WTC11 (cell line): ENCODE results near the gene HELLS. TPM values are rescaled to one million over a fixed set of nuclear protein-coding genes. Genes with fewer than 3 reads are reported as not detected.
A peak's percentile ranks its signal among the peaks of the same experiment; 100 is the strongest.

ENCODE experiments used
- ATAC-seq: fragments of 200-7000 bp; cut with Tn5 transposase; 2 replicates; pipeline ENCODE4 v1.10.0; 2021; ENCODE audit warnings: mild to moderate bottlenecking, moderate library complexity
- CTCF ChIA-PET: fragments of 300-600 bp; sonication (Branson Sonifier 250); formaldehyde crosslinking; loops from one replicate; lab custom pipeline; 2021; ENCODE audit warnings: antibody characterized with exemption; lab: Charles Lee
- POLR2A ChIA-PET: fragments of 350-600 bp; sonication (Branson Sonifier 250); formaldehyde crosslinking; loops from one replicate; lab custom pipeline; 2021; ENCODE audit warnings: antibody characterized with exemption; lab: Charles Lee
- DNase-seq: peaks from one replicate; pipeline ENCODE4 v3.0.0; 2021; ENCODE audit warnings: low spot score
- H3K27ac Mint-ChIP-seq: 2 replicates; pipeline ENCODE4 v1.8.0; 2021; ENCODE audit warnings: mixed read lengths
- H3K27me3 Mint-ChIP-seq: 2 replicates; pipeline ENCODE4 v1.8.0; 2021; ENCODE audit warnings: low read depth, mild to moderate bottlenecking, moderate library complexity, mixed read lengths
- H3K36me3 Mint-ChIP-seq: 2 replicates; pipeline ENCODE4 v1.8.0; 2021; ENCODE audit warnings: mixed read lengths
- H3K4me1 Mint-ChIP-seq: 2 replicates; pipeline ENCODE4 v1.8.0; 2022; ENCODE audit warnings: mixed read lengths
- H3K4me3 Mint-ChIP-seq: 2 replicates; pipeline ENCODE4 v1.8.0; 2021; ENCODE audit warnings: mild to moderate bottlenecking, moderate library complexity, mixed read lengths
- H3K9me3 Mint-ChIP-seq: 2 replicates; pipeline ENCODE4 v1.8.0; 2021; ENCODE audit warnings: mixed read lengths
- E2F1 ChIP-seq: sonication (generic); formaldehyde crosslinking; IDR thresholded peaks from 2 replicates; pipeline ENCODE4 v1.8.0; 2022; ENCODE audit warnings: mild to moderate bottlenecking, missing genetic modification reagents
- E2F4 ChIP-seq: sonication (generic); formaldehyde crosslinking; IDR thresholded peaks from 2 replicates; pipeline ENCODE4 v1.8.1; 2022; ENCODE audit warnings: low read depth, mild to moderate bottlenecking, moderate library complexity, missing genetic modification reagents, borderline replicate concordance
- EMX1 ChIP-seq: fragments of 250-450 bp; sonication (Bioruptor Pico); IDR thresholded peaks from 2 replicates; pipeline ENCODE4 v1.8.0; 2021; ENCODE audit warnings: mild to moderate bottlenecking
- FOXK1 ChIP-seq: sonication (generic); formaldehyde crosslinking; IDR thresholded peaks from 2 replicates; pipeline ENCODE4 v1.8.0; 2022; ENCODE audit warnings: mild to moderate bottlenecking, moderate library complexity, missing genetic modification reagents
- FOXP1 ChIP-seq: sonication (generic); formaldehyde crosslinking; IDR thresholded peaks from 2 replicates; pipeline ENCODE4 v1.8.0; 2022; ENCODE audit warnings: missing genetic modification reagents, mild to moderate bottlenecking, moderate library complexity, borderline replicate concordance
- HMGXB4 ChIP-seq: sonication (generic); formaldehyde crosslinking; IDR thresholded peaks from 2 replicates; pipeline ENCODE4 v1.8.1; 2023; ENCODE audit warnings: mild to moderate bottlenecking, moderate library complexity, missing genetic modification reagents
- IRF2 ChIP-seq: sonication (generic); formaldehyde crosslinking; IDR thresholded peaks from 2 replicates; pipeline ENCODE4 v1.8.0; 2022; ENCODE audit warnings: low read depth, missing genetic modification reagents, borderline replicate concordance
- MYBL2 ChIP-seq: sonication (generic); formaldehyde crosslinking; IDR thresholded peaks from 2 replicates; pipeline ENCODE4 v1.8.1; 2023; ENCODE audit warnings: mild to moderate bottlenecking, moderate library complexity, missing genetic modification reagents
- NFATC4 ChIP-seq: fragments of 250-450 bp; sonication (Bioruptor Pico); IDR thresholded peaks from 2 replicates; pipeline ENCODE4 v1.9.0; 2021; ENCODE audit warnings: mild to moderate bottlenecking
- NFE2L1 ChIP-seq: sonication (generic); formaldehyde crosslinking; IDR thresholded peaks from 2 replicates; pipeline ENCODE4 v1.8.1; 2023; ENCODE audit warnings: missing genetic modification reagents
- NFYB ChIP-seq: sonication (generic); formaldehyde crosslinking; conservative IDR thresholded peaks from 2 replicates; pipeline ENCODE4 v1.8.0; 2022; ENCODE audit warnings: low read depth, missing genetic modification reagents
- PRRX2 ChIP-seq: fragments of 250-450 bp; sonication (Bioruptor Pico); IDR thresholded peaks from 2 replicates; pipeline ENCODE4 v1.8.0; 2021; ENCODE audit warnings: mild to moderate bottlenecking
- SMAD4 ChIP-seq: sonication (generic); formaldehyde crosslinking; IDR thresholded peaks from 2 replicates; pipeline ENCODE4 v1.8.0; 2022; ENCODE audit warnings: mild to moderate bottlenecking, missing genetic modification reagents
- STAT6 ChIP-seq: sonication (generic); formaldehyde crosslinking; conservative IDR thresholded peaks from 2 replicates; pipeline ENCODE4 v1.8.1; 2023; ENCODE audit warnings: mild to moderate bottlenecking, low read depth, missing genetic modification reagents, moderate library complexity
- TP53 ChIP-seq: sonication (generic); formaldehyde crosslinking; IDR thresholded peaks from 2 replicates; pipeline ENCODE4 v1.8.1; 2023; ENCODE audit warnings: mild to moderate bottlenecking, missing genetic modification reagents
- ZBTB21 ChIP-seq: sonication (generic); formaldehyde crosslinking; IDR thresholded peaks from 2 replicates; pipeline ENCODE4 v1.8.1; 2023; ENCODE audit warnings: mild to moderate bottlenecking, missing genetic modification reagents, borderline replicate concordance
- ZNF121 ChIP-seq: sonication (generic); formaldehyde crosslinking; IDR thresholded peaks from 2 replicates; pipeline ENCODE4 v1.8.0; 2023; ENCODE audit warnings: missing genetic modification reagents
- ZNF317 ChIP-seq: sonication (generic); formaldehyde crosslinking; IDR thresholded peaks from 2 replicates; pipeline ENCODE4 v1.8.1; 2023; ENCODE audit warnings: low read depth, mild to moderate bottlenecking, moderate library complexity, missing genetic modification reagents, borderline replicate concordance
- ZNF532 ChIP-seq: fragments of 250-450 bp; sonication (Bioruptor Pico); IDR thresholded peaks from 2 replicates; pipeline ENCODE4 v1.9.0; 2021; ENCODE audit warnings: mild to moderate bottlenecking, borderline replicate concordance
- ZNF671 ChIP-seq: fragments of 250-450 bp; sonication (Bioruptor Pico); IDR thresholded peaks from 2 replicates; pipeline ENCODE4 v1.8.0; 2021; ENCODE audit warnings: mild to moderate bottlenecking
- total RNA-seq: library from RNA; stranded (reverse); gene quantifications from 3 replicates; pipeline ENCODE4 v1.2.3, GENCODE V29; 2021
- TF ChIP-seq, protein P1 (sequence below): sonication (generic); formaldehyde crosslinking; IDR thresholded peaks from 2 replicates; pipeline ENCODE4 v1.8.0; 2022; ENCODE audit warnings: mild to moderate bottlenecking, missing genetic modification reagents
- TF ChIP-seq, protein P2 (sequence below): fragments of 250-450 bp; sonication (Bioruptor Pico); IDR thresholded peaks from 2 replicates; pipeline ENCODE4 v1.8.0; 2021; ENCODE audit warnings: mild to moderate bottlenecking

Gene HELLS
- total RNA-seq, 1 experiment from 2014 or later = 419 TPM

DNA sequence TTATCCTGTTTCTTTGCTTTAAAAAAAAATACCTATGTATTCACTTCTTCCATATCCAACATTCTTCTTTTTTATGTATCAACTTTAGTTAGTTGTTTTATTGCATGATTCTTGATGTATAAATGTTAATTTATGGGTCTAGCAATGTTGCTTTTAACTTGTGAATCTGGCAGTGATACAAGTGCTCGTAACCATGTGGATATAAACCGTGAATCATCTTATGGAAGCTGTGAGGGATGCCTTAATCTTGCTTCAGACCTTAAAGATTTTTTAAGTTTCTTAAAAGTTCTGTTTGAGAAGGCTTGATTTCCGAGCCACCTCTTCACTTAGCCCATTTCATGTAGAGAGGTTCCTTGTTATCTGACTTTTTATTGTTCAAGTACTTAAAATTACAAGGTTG is 25.9 kb downstream of the HELLS start:
- no peak for ATAC-seq
- CTCF ChIA-PET = no interaction called here
- POLR2A ChIA-PET = no interaction called here
- Mint-ChIP-seq H3K4me1 (no peaks in the 10 kb centered on the region), H3K36me3 (peaks cover 74% of the 10 kb centered on the region), H3K27ac (0 out of 2 replicates have a peak overlapping the region, but pooled peaks have one; percentile 29), H3K27me3 (no peaks in the 10 kb centered on the region), H3K4me3 (no peak overlapping the region), H3K9me3 (no peaks in the 10 kb centered on the region)
- TF ChIP-seq E2F1 (CRISPR knock-in tag) (no peak), PRRX2 (CRISPR knock-in tag) (no peak), HMGXB4 (CRISPR knock-in tag) (no peak), EMX1 (CRISPR knock-in tag) (no peak), TP53 (CRISPR knock-in tag) (no peak), ZBTB21 (no peak), FOXP1 (CRISPR knock-in tag) (no peak), MYBL2 (CRISPR knock-in tag) (no peak), NFATC4 (no peak)
- TF ChIP-seq, protein P1, sequence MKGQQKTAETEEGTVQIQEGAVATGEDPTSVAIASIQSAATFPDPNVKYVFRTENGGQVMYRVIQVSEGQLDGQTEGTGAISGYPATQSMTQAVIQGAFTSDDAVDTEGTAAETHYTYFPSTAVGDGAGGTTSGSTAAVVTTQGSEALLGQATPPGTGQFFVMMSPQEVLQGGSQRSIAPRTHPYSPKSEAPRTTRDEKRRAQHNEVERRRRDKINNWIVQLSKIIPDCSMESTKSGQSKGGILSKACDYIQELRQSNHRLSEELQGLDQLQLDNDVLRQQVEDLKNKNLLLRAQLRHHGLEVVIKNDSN (CRISPR knock-in tag) = no peak
- DNase-seq = no peak

- POLR2A ChIA-PET = interaction anchor here (0.7 to 1.2 kb wide), 2 partner anchors 23 to 865 kb away, joined by 3 to 9 read pairs; no protein-coding TSS in a partner anchor
- ATAC-seq (no peak), DNase-seq (no peak)
- no peaks in the 10 kb centered on the region for H3K9me3 Mint-ChIP-seq
- peaks cover 66% of the 10 kb centered on the region for H3K36me3 Mint-ChIP-seq
- no peak overlapping the region for H3K4me3 Mint-ChIP-seq
- no peak overlapping the region for H3K27ac Mint-ChIP-seq
- CTCF ChIA-PET = interaction anchor here (0.6 kb wide), 1 partner anchor 1116 kb away, joined by 4 read pairs; no protein-coding TSS in a partner anchor
- H3K4me1 Mint-ChIP-seq = no peaks in the 10 kb centered on the region
- no peaks in the 10 kb centered on the region for H3K27me3 Mint-ChIP-seq
- no peak for TF ChIP-seq NFE2L1 (CRISPR knock-in tag)
- TF ChIP-seq, protein P2, sequence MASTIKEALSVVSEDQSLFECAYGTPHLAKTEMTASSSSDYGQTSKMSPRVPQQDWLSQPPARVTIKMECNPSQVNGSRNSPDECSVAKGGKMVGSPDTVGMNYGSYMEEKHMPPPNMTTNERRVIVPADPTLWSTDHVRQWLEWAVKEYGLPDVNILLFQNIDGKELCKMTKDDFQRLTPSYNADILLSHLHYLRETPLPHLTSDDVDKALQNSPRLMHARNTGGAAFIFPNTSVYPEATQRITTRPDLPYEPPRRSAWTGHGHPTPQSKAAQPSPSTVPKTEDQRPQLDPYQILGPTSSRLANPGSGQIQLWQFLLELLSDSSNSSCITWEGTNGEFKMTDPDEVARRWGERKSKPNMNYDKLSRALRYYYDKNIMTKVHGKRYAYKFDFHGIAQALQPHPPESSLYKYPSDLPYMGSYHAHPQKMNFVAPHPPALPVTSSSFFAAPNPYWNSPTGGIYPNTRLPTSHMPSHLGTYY = no peak
- TF ChIP-seq STAT6 = no peak
- no peak for TF ChIP-seq SMAD4
- TF ChIP-seq ZNF317 (CRISPR knock-in tag) = no peak
- no peak for TF ChIP-seq NFYB
- TF ChIP-seq ZNF532 = no peak
- TF ChIP-seq IRF2 = no peak
- TF ChIP-seq ZNF121 = no peak
- no peak for TF ChIP-seq ZNF671 (CRISPR knock-in tag)
- no peak for TF ChIP-seq E2F4 (CRISPR knock-in tag)
- no peak for TF ChIP-seq FOXK1 (CRISPR knock-in tag)
Observed at GRCh38 chr10:94578790-94579189, 33.2 kb downstream of the HELLS start.
